ELR (cell line): ENCODE results near the gene ZSWIM7.
"Not testable (repeated sequence)": the region's sequence is repeated elsewhere in the genome, so short reads cannot be mapped to it uniquely, and the experiment has no call there.

ENCODE experiments used
- DNase-seq: peaks from one replicate; pipeline ENCODE4 v3.0.0-alpha.2; 2015; ENCODE audit warnings: low read depth

ZSWIM7 gene

DNA sequence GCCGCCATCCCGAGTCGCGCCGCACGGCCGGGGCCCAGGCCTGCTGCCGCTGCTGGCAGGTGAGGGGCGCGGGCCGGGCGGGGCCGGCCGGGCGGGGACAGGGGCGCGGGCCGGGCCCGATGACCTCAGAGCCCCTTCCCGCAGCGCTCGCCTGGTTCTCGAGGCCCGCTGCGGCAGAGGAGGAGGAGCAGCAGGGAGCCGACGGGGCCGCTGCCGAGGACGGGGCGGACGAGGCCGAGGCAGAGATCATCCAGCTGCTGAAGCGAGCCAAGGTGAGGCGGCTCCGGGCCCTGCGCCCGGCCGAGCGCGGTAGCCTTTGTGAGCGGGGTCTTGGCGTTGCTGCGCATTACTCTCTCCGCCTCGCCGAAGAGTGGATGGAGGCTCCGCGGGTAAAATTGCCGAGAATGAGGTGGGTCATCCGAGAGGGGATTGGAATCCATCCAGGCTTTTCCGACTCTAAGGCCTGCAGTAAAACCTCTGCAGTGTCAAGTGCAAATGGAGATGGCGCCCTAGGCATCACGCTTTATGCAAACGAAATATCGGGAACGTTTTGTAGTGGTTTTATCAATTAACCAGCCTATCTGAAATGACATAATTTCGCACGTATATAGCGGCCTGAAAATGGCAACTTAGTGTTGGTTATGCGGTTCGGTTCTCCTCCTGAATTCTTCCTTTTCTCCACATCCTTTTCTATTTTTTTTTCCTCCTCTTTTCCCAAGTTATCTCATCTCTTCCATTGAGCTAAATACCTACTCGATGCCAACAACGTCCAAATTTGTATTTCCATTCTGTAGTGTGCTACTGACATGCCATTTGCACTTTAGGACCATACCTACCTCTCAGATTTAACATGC lies 697 bp upstream of the ZSWIM7 start:
- DNase-seq: peak; percentile 52

DNA sequence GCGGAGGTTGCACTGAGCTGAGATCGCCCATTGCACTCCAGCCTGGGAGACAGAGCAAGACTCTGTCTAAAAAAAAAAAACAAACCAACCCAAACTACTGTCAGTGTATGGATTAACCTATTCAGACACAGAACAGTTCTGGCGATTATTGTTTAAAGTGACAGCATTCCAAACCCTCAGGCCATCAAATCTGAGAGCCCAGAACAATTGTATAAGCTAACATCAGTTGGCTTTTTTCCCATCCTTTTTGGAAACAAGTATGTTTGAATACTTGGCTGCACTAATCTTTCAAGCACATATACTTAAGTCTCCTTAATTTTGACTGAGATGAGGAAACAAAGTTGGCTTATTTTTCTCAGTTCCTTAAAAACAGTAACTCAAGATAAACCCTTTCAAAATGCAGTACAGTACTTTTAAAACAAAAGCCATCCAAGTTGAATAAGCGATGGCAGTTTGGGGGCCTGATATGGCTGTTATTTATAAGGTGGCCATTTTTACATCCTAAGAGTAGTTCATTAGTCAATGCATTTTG lies 1.4 kb downstream of the ZSWIM7 start:
- DNase-seq: no peak

DNA sequence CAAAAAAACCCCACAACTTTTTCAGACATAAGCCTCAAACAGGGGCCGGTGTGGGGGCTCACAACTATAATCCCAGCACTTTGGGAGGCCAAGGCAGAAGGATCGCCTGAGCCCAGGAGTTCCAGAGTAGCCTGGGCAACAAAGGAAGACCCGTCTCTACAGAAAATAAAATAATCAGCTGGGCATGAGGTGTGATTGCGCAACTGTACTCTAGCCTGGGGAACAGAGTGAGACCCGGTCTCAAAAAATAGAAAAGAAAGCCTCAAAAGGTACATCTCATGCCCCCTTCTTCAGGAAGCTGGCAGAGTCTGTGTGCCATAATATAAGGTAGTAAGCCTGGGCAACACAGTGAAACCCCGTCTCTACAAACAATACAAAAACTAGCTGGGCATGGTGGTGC lies 3.2 kb downstream of the ZSWIM7 start:
- DNase-seq: no peak

DNA sequence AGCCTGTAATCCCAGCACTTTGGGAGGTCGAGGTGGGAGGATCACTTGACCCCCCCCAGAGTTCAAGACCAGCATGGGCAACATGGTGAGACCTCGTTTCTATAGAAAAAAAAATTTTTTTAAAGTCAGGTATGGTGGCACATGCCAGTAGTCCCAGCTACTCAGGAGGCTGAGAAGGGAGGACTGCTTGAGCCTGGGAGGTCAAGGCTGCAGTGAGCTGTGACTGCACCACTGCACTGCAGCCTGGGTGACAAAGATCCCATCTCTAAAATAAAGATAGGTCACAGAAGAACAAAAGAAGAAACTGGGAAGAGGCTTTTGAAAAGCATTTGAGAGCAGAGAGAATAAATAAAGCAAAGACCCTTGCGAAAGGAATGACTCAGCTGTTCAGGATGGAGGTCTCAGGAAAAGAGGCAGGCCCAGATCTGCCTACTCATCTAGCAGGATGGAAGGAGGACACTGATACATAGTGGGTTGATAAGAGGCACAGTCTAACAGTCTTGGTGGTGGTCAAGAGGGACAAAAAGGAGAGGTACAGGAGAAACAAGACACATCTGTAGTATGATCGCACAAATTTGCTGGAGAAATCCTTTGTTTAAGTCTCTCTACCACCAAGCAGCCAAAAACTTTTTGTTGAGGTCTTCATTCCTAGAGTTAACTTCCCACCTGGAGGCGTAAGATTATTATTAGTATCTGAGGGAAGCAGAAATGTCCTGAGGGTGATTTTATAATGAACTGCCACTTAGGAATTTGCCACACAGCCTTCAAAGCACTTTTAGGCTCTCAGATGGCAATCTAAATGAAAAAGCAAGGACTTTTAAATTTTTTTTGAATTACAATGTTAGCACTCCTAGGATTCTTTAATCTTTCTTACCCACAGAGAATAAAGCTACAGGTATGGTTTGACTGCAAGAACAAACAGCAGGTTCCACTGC lies 17.6 kb downstream of the ZSWIM7 start:
- DNase-seq: peak; percentile 83

DNA sequence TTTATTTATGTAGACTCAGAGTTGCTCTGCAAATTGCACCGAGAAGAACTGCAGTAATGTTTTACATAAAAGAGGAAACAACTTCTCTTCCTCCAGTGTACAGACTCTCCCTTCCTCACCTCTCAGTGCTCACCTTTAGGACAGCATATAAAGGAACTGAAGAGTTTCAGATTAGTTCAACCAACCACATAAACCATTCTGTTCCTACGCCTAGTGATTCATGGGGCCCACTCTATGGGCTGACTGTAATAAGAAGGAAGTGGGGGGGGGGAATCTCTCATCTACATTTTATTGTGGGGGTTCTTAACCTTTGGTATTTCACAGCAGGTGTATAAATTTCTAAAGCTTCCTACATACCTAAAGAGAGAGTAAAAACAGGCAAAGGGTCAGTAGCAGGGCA lies 18.3 kb downstream of the ZSWIM7 start:
- peak; percentile 48 for DNase-seq

DNA sequence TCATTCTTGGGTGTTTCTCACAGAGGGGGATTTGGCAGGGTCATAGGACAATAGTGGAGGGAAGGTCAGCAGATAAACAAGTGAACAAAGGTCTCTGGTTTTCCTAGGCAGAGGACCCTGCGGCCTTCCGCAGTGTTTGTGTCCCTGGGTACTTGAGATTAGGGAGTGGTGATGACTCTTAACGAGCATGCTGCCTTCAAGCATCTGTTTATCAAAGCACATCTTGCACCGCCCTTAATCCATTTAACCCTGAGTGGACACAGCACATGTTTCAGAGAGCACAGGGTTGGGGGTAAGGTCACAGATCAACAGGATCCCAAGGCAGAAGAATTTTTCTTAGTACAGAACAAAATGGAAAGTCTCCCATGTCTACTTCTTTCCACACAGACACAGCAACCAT lies 20.5 kb downstream of the ZSWIM7 start:
- not testable (repeated sequence) for DNase-seq

DNA sequence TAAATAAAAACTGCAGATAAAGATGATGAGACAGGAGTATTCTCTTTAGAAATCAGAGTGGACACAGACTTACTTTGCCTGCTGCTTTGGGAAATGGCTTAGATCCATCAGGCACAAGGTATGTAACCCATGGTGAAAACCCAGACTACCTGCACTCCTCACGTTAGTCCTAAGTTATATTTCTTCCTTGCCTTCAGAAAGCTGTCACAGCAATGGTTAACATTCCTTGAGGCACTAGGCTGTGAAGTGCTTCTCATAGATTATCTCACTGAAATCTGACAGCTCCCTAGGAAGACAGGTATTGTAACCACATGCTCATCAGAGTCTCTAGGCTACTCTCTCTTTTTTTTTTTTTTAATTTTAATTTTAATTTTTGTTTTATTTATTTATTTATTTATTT lies 20.9 kb downstream of the ZSWIM7 start:
- DNase-seq: no peak

DNA sequence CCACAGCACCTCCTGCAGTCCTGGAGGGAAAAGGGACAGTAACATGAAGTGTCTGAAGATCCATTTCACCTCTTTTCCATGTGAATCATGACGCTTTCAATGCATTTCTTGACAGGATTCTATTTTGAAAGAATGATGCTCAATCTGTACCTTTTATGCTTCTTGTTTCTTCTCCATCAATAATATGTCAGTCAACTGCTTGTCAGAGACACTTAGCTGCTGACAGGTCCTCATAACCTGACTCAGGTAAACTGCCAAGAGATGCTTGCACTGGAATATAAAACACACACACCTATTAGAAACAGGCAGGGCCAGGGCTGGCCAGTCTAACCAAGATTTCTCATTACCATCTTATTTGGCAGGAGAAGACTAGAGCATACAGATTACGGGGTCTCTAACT lies 21.6 kb downstream of the ZSWIM7 start:
- DNase-seq: no peak

DNA sequence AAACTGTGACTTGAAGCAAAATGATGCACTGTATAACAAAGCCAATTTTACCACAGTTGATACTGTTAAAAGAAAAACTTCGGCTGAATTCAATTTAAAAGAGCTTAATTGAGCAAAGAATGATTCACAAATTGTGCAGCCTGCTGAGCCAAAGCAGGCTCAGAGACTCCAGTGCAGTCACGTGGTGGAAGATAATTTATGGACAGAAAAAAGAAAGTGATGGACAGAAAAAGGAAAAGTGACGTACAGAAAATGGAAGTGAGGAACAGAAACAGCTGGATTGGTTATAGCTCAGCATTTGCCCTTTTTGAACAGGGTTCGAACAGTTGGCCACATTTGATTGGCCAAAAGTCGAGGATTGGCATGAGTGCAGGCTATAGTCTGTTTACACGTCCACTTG lies 25.7 kb downstream of the ZSWIM7 start:
- DNase-seq: no peak

DNA sequence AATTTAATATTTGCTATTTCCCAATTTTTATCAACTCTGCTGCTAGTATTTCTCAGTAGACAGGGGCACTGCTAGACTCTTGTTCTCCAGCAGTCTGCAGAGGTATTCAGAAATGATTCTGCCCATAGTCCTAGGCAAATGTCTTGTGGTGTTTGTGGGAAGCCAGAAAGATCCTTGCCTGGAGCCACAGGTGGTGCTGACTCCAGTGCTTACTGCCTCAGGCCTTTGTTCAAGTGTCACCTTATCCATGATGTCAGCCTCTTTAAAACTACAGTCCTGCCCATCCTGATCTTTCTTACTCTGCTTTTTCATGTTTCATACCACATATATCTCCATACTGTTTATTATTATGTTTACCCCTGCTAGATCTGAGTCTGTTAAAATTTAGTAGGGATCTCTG lies 26.5 kb downstream of the ZSWIM7 start:
- DNase-seq: no peak

DNA sequence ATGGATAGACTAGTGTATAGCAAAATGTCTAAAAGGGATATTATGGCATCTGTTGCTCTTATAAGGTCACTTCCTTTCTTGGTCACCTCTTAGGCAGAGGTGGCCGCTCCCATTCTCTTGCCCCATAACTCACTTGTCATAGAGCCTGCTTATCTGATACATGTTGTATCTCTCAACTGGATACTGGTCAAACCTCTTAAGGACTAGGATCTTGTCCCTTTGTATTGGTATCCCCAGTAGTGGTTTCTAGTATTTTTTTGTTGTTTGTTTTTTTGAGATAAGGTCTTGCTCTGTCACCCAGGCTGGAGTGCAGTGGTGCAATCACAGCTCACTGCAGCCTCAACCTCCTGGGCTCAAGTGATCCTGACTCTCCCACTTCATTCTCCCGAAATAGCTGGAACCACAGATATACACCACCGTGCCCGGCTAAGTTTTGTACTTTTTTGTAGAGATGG lies 27.0 kb downstream of the ZSWIM7 start:
- DNase-seq: no peak

DNA sequence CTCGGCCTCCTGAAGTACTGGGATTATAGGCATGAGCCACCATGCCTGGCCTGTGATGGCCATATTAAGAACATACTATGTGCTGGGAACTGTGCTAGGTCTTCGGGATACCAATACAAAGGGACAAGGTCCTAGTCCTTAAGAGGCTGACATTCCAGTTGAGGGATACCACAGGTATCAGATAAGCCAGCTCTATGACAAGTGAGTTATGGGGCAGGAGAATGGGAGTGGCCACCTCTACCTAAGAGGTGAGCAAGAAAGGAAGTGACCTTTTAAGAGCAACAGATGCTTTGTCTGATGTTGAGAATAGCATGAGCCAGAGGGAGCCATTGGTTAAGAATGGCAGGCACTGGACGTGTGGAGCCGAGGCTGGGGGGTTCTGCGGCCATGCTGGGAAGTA lies 27.6 kb downstream of the ZSWIM7 start:
- DNase-seq: no peak

DNA sequence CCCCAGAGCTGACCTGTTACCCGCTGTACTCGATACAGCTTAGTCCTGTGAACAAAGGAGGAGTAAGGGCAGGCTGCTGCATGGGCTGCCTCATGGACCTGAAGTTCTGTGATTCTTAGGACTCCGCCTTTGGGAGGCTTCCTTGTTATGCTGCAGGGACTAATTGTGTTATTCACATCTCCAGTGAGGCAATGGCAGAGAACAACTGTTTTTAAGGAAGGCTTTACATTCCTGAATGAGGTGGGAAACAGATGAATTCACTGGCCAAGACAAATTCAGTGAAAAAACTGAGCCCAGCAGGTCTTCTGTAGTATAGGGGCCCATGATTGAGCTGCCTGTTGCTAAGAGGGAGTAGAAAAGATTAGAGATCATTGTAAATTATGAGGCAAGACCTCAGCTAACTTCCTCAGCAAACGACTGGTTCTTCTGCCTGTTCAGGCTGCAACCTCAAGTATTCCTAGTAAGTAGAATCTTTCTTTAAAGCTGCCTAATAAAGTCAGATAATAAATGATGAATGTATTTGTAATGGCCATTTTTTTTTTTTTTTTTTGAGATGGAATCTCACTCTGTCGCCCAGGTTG lies 28.3 kb downstream of the ZSWIM7 start:
- DNase-seq: no peak

DNA sequence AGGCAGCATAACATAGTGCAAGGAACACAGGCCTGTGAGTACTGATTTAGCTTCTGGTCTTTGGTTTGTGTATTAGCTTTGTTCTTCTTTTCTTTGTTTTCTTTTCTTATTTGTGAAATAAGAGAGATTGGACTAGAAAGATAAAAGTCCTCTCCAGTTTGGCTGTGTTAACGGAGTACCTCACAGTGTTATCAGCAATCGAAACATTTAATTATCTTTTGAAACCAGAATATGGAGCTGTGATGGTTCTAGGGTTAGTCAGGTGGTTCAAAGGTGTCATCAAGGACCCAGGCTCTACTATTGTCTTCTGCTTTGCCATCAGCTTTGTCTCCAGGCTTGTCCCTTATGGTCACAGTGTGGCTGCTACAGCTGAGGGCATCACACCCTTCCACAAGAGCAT lies 29.0 kb downstream of the ZSWIM7 start:
- no peak for DNase-seq

DNA sequence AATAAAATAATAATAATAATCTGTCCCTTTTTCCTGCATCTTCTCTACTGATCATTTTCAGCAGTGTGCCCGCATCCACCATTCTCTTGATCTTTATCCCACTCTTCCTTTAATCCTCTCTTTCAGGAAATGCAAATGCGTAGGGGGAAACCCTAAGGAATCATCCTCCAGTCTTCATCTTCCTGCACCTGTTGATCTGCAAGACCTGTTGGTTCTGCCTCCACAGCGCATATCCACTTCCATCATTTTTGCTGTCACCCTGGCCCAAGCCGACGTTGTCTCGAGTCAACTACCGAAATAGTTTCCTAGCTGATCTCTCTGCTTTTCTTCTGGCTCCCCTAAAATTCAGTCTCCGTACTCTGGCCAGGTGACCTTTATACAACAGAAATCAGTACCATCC lies 30.0 kb downstream of the ZSWIM7 start:
- DNase-seq: no peak

DNA sequence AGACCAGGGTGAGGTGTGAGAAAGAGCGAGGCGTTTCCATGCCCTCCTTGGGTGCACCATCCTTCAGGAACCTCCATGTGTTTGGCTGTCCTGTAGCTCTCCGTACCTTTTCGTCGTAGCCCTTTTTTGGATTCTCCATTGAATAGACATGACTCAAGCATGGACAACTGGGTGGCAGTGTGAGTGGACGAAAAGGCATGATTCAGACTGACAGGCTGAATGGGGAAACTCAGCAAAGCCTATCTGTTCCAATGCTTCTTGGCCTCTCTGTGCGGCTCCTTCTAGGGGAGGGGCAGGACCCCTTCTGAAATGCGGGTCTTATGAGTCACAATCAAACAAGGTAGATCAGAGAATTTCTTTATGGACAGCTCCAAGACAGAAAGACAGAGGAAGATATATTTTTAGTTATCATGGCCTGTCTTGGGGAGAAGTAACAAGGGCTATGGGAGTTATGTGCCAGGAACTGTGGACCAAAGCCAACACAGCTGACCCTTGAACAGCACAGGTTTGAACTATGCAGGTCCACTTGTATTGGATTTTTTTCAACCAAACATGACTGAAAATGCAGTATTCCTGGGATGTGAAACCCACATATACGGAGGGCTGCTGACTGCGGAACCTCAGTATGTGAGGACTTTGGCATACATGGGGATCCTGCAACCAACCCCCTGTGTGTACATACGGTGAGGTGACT lies 31.7 kb downstream of the ZSWIM7 start:
- no peak for DNase-seq

DNA sequence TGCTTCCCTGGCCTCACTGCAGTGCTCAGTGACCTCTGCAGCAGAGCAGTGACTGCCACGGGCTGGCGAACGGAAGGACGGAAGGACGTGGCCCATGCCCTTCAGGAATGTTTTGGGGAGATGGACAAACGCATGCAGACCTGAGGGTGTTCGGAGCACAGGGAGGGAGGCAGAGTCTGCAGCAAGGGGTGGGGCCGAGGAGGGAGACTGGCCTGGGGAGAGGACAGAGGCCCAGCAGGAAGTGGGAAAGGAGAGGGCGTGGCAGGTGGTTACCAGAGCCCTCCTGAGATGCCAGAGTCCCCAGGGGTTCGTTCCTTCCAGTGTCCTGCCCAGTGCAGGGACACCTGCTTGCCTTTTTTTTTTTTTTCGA lies 32.6 kb downstream of the ZSWIM7 start:
- no peak for DNase-seq

DNA sequence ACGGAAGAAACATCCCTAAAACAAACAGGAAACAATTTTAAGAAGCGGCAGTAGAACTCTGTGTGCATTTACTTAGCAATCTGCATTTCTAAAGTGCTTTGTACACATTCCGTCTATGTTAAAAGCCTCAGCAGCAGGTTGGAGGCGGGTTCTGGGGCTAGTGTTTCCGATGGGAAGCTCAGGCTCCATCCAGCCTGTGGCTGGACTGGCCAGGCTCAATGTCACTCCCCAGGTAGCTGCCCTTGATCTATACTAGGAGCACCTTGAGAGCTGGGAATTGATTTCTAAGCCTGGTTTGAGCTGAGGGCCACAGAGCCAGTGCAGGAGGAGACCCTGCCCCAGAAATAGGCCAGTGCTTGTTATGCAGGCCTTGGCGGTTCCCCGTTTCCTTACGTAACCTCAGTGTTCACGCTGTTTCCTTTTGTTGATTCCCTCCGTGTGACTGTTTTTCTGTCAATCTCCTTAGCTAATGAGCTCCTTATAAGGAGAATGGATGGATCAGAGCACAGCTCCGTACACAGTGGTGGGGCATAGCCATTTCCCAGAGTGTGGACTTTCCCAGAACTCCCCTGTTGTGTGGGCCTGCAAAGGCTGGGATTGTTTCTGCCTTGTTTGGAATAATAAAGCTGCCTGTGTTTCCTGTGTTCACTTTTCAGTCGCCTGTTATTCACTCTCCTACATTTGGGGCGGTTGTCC lies 33.2 kb downstream of the ZSWIM7 start:
- no peak for DNase-seq

DNA sequence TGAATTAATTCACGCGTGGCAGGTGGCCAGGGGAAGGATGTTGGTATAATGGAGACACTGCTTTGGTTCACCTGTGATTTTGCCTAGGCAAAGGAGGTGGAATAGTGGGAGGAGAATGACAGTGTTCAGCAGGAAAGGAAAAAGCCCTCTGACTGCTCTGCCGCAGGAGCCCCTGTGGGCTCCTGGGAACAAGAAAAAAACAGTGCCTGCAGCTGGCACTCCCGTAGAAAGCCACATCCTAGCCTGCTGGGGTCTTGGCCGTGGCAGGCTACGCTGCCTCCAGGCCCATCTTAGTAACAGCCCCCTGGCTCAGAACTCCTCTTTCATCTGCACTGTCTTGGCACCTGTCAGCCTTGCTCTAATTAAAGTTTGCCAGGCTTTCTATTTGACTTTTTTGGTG lies 34.0 kb downstream of the ZSWIM7 start:
- DNase-seq: no peak

DNA sequence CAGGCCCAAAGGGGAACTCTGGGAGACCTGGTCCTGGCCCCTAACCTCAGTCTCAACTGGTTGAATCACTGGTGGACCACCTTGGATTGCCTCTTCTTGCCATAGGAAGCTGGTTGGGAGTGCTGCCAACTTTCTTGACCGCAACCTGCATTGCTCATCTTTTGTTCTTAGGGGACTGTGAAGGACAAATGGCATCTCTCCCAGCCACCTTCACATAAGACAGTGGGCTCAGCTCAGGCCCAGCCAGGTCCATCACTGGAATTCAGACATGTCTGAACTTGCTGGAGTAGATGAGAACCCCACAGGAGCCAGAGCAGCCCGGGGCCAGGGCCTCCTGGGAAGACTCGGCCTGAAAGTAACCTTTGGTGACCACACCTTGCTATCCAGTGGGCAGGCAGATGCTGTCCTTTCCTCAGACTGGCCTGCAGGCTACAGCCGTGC lies 35.8 kb downstream of the ZSWIM7 start:
- DNase-seq: peak; percentile 87

DNA sequence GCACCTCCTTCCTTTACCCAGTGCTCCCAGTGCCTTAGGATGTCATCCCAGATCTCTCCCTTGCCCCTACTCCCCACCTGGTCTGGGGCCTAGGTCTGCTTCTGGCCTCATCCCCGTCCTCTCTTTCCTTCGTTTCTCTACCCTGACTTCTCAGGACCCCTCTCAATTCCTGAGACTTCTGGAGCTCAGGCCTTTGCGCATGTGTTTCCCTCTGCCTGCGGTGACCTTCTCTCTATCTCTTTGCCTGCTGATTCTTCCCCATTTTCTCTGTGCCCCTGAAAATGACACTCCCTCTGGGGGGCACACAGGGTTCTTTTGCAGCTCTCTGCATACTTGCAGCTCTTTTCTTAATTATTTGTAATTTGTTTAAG lies 41.0 kb downstream of the ZSWIM7 start:
- no peak for DNase-seq
